Glutamatergic neuron (in vitro differentiated cells): ENCODE measurements around the gene BATF. TPM values are rescaled to one million over a fixed set of nuclear protein-coding genes. Genes with fewer than 3 reads are reported as not detected.
"Not testable (repeated sequence)": the region's sequence is repeated elsewhere in the genome, so short reads cannot be mapped to it uniquely, and the experiment has no call there.

Source experiments
- DNase-seq: peaks from one replicate; pipeline ENCODE4 v3.0.0; 2022
- H3K27ac Mint-ChIP-seq: one replicate; pipeline ENCODE4 v1.8.0; 2020; ENCODE audit warnings: mild to moderate bottlenecking, mixed read lengths, inconsistent platforms; ENCODE audit not compliant: unreplicated experiment
- H3K27me3 Mint-ChIP-seq: one replicate; pipeline ENCODE4 v1.8.0; 2020; ENCODE audit warnings: mild to moderate bottlenecking, moderate library complexity, mixed read lengths, inconsistent platforms; ENCODE audit not compliant: unreplicated experiment
- H3K36me3 Mint-ChIP-seq: one replicate; pipeline ENCODE4 v1.8.0; 2020; ENCODE audit warnings: mild to moderate bottlenecking, mixed read lengths, inconsistent platforms; ENCODE audit not compliant: unreplicated experiment
- H3K4me1 Mint-ChIP-seq: one replicate; pipeline ENCODE4 v1.8.0; 2020; ENCODE audit warnings: mild to moderate bottlenecking, low read depth, mixed read lengths, inconsistent platforms; ENCODE audit not compliant: unreplicated experiment
- H3K4me3 Mint-ChIP-seq: one replicate; pipeline ENCODE4 v1.8.0; 2020; ENCODE audit warnings: mild to moderate bottlenecking, mixed read lengths, inconsistent platforms; ENCODE audit not compliant: unreplicated experiment
- H3K9me3 Mint-ChIP-seq: one replicate; pipeline ENCODE4 v1.8.0; 2020; ENCODE audit warnings: mild to moderate bottlenecking, moderate library complexity, mixed read lengths, inconsistent platforms; ENCODE audit not compliant: unreplicated experiment
- long read RNA-seq: library from polyadenylated mRNA; unstranded; transcript quantifications from one replicate; pipeline ENCODE4 v2.0.0, GENCODE V29; 2020; ENCODE audit not compliant: unreplicated experiment
- total RNA-seq: library from RNA; stranded (reverse); fragmentation: NEBNext Ultra II Directional; extraction: Animal tissue kit (Norgen Biotek cat#: 25700); gene quantifications from one replicate; pipeline ENCODE4 v1.2.1, GENCODE V29; 2021; ENCODE audit not compliant: unreplicated experiment
- TF ChIP-seq, protein P1 (sequence below): fragments of 200-600 bp; sonication (generic); IDR thresholded peaks from one replicate; pipeline ENCODE4 v1.5.0; 2021; ENCODE audit not compliant: partially characterized antibody, unreplicated experiment

BATF gene
- not detected for total RNA-seq
- long read RNA-seq = 0 reads

- Mint-ChIP-seq H3K4me3 (no peak within 1 kb of the TSS), H3K36me3 (no peaks in the 10 kb centered on the region), H3K27ac (no peak within 1 kb of the TSS), H3K9me3 (no peaks in the 10 kb centered on the region), H3K27me3 (no peaks in the 10 kb centered on the region), H3K4me1 (peaks cover 2% of the 10 kb centered on the region)
- TF ChIP-seq, protein P1, sequence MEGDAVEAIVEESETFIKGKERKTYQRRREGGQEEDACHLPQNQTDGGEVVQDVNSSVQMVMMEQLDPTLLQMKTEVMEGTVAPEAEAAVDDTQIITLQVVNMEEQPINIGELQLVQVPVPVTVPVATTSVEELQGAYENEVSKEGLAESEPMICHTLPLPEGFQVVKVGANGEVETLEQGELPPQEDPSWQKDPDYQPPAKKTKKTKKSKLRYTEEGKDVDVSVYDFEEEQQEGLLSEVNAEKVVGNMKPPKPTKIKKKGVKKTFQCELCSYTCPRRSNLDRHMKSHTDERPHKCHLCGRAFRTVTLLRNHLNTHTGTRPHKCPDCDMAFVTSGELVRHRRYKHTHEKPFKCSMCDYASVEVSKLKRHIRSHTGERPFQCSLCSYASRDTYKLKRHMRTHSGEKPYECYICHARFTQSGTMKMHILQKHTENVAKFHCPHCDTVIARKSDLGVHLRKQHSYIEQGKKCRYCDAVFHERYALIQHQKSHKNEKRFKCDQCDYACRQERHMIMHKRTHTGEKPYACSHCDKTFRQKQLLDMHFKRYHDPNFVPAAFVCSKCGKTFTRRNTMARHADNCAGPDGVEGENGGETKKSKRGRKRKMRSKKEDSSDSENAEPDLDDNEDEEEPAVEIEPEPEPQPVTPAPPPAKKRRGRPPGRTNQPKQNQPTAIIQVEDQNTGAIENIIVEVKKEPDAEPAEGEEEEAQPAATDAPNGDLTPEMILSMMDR = no peak
- no peak for DNase-seq
These were observed at the start of gene BATF for GRCh38 chr14:75522224-75522982. BATF (plus strand) TSS chr14:75522469; CDS start chr14:75522683, 214 bp downstream.

DNA sequence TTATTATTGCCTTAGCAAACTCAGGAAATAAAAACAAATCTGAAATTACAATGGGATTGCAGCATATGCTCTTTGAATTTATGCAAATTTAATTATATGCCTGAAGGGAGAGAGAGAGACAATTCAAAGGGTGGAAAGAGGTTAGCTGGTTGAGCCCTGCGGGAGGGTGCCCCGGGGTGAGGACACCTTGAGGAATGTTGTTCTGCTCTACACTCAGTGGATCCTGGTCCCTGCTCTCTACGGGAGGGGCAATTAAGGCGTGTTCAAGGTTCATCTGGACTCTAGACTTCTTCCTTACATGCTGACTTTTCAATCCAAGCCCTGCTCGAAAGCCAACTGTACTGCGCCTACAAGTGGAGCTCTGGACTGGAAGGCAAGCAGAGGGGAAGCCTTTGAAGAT, 48.1 kb upstream of the BATF start:
- not testable (repeated sequence) for H3K27ac Mint-ChIP-seq, H3K4me1 Mint-ChIP-seq, DNase-seq, H3K27me3 Mint-ChIP-seq, H3K4me3 Mint-ChIP-seq, H3K36me3 Mint-ChIP-seq, H3K9me3 Mint-ChIP-seq

GRCh38 chr14:75476274-75476995, 45.8 kb upstream of the BATF start:
- Mint-ChIP-seq H3K27me3 (peaks cover 7% of the 10 kb centered on the region), H3K27ac (no peak overlapping the region), H3K36me3 (peaks cover 5% of the 10 kb centered on the region), H3K4me3 (no peak overlapping the region), H3K4me1 (no peaks in the 10 kb centered on the region), H3K9me3 (no peaks in the 10 kb centered on the region)
- no peak for DNase-seq
- TF ChIP-seq, protein P1 = no peak

GRCh38 chr14:75477881-75478280, 44.4 kb upstream of the BATF start:
- Mint-ChIP-seq H3K4me3 (no peak overlapping the region), H3K36me3 (peaks cover 8% of the 10 kb centered on the region), H3K27me3 (peaks cover 4% of the 10 kb centered on the region), H3K9me3 (no peaks in the 10 kb centered on the region), H3K4me1 (no peaks in the 10 kb centered on the region), H3K27ac (no peak overlapping the region)
- TF ChIP-seq, protein P1 = no peak
- no peak for DNase-seq

DNA sequence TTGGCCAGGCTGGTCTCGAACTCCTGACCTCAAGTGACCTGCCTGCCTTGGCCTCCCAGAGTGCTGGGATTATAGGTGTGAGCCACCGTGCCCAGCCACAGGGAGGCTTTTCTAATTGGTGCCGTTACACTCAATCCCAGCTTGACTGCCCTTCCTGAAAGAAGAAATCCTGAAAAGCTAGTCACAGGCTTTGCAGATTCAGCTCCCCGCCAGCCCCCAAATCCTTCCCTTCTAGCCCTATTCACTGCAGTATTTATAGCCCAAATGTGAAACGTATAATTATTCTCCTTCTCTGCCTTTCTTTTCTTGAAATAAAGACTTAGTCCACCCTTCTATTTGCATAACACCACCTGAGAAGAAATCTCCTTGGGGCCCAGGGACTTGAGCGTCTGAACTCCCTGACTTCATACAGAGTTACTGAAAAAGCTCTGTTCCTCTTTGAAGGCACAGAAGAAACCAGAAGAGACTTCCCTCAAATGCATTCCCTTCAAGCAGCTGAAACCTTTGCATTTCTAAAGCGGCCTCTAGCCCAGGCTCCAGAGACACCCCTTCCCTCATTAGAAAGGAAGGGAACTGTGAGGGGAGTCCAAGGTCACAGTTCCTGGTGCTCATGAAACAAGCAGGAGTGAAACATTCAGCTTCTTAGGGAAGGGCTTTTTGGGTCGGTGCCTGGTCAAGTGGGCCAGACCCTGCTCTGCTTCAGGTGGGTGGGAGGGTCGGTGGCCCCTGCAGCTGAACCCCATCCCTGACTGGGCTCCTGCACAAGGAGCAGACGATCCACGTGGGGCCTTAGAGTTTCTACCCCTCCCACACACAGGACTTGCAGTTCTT, 42.3 kb upstream of the BATF start:
- DNase-seq = no peak

More for the DNA sequence above, 42.3 kb upstream of the BATF start:
- TF ChIP-seq, protein P1 = no peak
- Mint-ChIP-seq H3K4me3 (no peak overlapping the region), H3K9me3 (no peaks in the 10 kb centered on the region), H3K36me3 (peaks cover 8% of the 10 kb centered on the region), H3K27me3 (no peaks in the 10 kb centered on the region), H3K4me1 (no peaks in the 10 kb centered on the region), H3K27ac (no peak overlapping the region)
